Cardiac septum (tissue), 1 donor: ENCODE data around the gene ARSI. TPM values are rescaled to one million over a fixed set of nuclear protein-coding genes. Genes with fewer than 3 reads are reported as not detected.
"Not testable (repeated sequence)": the region's sequence is repeated elsewhere in the genome, so short reads cannot be mapped to it uniquely, and the experiment has no call there.

ENCODE experiments used
- DNase-seq: peaks from one replicate; pipeline ENCODE4 v3.0.0-alpha.2; 2020; ENCODE audit warnings: low spot score
- intact Hi-C: fragments of 100-400 bp; cut with DNase I; formaldehyde crosslinking; loops from one replicate; pipeline ENCODE4 v1.14.0; 2022
- total RNA-seq: library from RNA; stranded (reverse); fragmentation: NEBNext Ultra II Directional; extraction: Animal tissue kit (Norgen Biotek cat#: 25700); gene quantifications from one replicate; pipeline ENCODE4 v1.2.1, GENCODE V29; 2021
- donor health status: DM: no; HTN: no; CAD: no.

The ARSI gene
- total RNA-seq, 1 donor from 2014 or later: 0.38 TPM

- intact Hi-C loops: no loop called here
- no peak for DNase-seq
These were observed 47.9 kb downstream of the ARSI start for GRCh38 chr5:150254774-150255173.

GRCh38 chr5:150254363-150254762 lies 48.3 kb downstream of the ARSI start:
- no peak for DNase-seq
- intact Hi-C loops: no loop called here

- DNase-seq: no peak
- intact Hi-C loops: no loop called here
These were observed 49.1 kb downstream of the ARSI start for GRCh38 chr5:150253416-150254208.

- intact Hi-C loops: no loop called here
- no peak for DNase-seq
These were observed 50.2 kb downstream of the ARSI start for GRCh38 chr5:150252489-150252888.

- DNase-seq: no peak
- intact Hi-C loops: no loop called here
These were observed 51.2 kb downstream of the ARSI start for GRCh38 chr5:150251504-150251903.

GRCh38 chr5:150249744-150250143 lies 53.0 kb downstream of the ARSI start:
- intact Hi-C loops: loop anchor here (10.0 kb wide), 1 partner anchor 105 kb away; the partner anchor contains the start of gene TCOF1
- DNase-seq: no peak

GRCh38 chr5:150248946-150249345 lies 53.8 kb downstream of the ARSI start:
- DNase-seq: no peak
- intact Hi-C loops: loop anchor here (10.0 kb wide), 1 partner anchor 106 kb away; the partner anchor contains the start of gene TCOF1

GRCh38 chr5:150248493-150248892 lies 54.2 kb downstream of the ARSI start:
- intact Hi-C loops: loop anchor here (10.0 kb wide), 1 partner anchor 106 kb away; the partner anchor contains the start of gene TCOF1
- DNase-seq: not testable (repeated sequence)

GRCh38 chr5:150247726-150248125 lies 55.0 kb downstream of the ARSI start:
- intact Hi-C loops: loop anchor here (10.0 kb wide), 1 partner anchor 107 kb away; the partner anchor contains the start of gene TCOF1
- no peak for DNase-seq

- intact Hi-C loops: loop anchor here (10.0 kb wide), 1 partner anchor 108 kb away; the partner anchor contains the start of gene TCOF1
- no peak for DNase-seq
These were observed 55.9 kb downstream of the ARSI start for GRCh38 chr5:150246835-150247234.

GRCh38 chr5:150246429-150246828 lies 56.3 kb downstream of the ARSI start:
- DNase-seq: no peak
- intact Hi-C loops: loop anchor here (10.0 kb wide), 1 partner anchor 108 kb away; the partner anchor contains the start of gene TCOF1

Other genes with a start within 250 kb of the ARSI start
- gene CSF1R, start 216.4 kb downstream of the ARSI start, total RNA-seq: 11.9 TPM
- 54.6 TPM for gene PDGFRB, start 147.1 kb downstream of the ARSI start, total RNA-seq
- gene CDX1, start 136.1 kb downstream of the ARSI start, total RNA-seq: 0.16 TPM
- not detected for gene SLC6A7, start 112.8 kb downstream of the ARSI start, total RNA-seq
- 22.7 TPM for gene CAMK2A, start 13.1 kb downstream of the ARSI start, total RNA-seq
- 15.5 TPM for gene TCOF1, start 54.8 kb upstream of the ARSI start, total RNA-seq
- gene CD74, start 110.0 kb upstream of the ARSI start, total RNA-seq: 239 TPM
- 852 TPM for gene RPS14, start 146.8 kb upstream of the ARSI start, total RNA-seq
- 67.6 TPM for gene NDST1, start 205.2 kb upstream of the ARSI start, total RNA-seq